Activated CD4-positive, alpha-beta T cell treated with anti-CD3 and anti-CD28 coated beads, Interleukin-2, amount 50 U/mL, for 24 hours (primary cell): Measurements from ENCODE around the gene NFE2.
A peak's percentile ranks its signal among the peaks of the same experiment; 100 is the strongest.
"Not testable (repeated sequence)": the region's sequence is repeated elsewhere in the genome, so short reads cannot be mapped to it uniquely, and the experiment has no call there.

Experiments
- DNase-seq, 2 donors: peaks; one replicate each; pipeline ENCODE4 v3.0.0-alpha.2; 2020; ENCODE audit warnings: low read depth in 1 of 2, low spot score in 1 of 2

The NFE2 gene

DNA sequence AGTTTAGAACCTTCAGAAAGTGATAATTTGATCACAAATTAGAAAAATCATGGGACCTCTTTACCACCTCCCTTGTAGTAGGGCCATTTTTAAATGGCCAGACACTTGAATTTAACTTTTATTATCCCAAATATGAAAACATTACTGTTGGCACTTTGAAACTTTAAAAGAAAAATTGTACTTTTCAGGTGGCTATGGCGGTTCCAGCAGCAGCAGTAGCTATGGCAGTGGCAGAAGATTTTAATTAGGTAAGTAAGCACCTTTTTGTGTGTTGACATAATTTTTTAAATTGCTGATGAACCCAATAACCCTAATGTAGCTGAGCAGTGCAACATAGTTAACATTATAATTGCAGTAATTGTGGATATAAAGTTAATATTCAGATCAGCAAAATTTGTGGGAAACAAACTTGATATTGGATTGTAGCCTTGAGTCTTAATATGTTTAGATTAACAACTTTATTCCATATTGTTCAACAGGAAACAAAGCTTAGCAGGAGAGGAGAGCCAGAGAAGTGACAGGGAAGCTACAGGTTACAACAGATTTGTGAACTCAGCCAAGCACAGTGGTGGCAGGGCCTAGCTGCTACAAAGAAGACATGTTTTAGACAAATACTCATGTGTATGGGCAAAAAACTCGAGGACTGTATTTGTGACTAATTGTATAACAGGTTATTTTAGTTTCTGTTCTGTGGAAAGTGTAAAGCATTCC lies 16.6 kb downstream of the NFE2 start:
- DNase-seq = not testable (repeated sequence)

DNA sequence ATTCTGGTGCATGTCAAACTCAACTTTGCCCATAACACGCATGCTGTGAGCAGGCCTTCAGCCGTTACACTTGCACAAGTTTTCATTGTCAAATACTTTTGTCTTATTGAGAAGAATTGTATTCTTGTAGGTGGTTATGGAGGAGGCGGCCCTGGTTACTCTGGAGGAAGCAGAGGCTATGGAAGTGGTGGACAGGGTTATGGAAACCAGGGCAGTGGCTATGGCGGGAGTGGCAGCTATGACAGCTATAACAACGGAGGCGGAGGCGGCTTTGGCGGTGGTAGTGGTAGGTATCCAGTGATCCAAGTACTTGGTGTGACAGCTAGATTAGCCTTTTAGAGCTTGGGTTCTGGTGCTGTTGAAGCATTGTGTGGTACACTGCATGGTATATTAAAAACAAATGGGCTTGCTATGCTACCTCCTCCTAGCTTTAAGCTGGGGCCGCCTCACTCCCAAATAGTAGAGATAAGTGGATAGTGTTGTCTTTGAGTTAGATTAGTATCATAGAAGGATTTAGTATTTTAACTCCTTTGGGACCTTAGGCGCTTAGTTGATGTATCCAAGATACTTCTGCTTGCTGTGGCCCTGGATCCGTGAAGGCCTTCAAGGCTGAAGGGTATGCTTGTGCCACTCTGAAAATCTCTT lies 17.7 kb downstream of the NFE2 start:
- DNase-seq = no peak

DNA sequence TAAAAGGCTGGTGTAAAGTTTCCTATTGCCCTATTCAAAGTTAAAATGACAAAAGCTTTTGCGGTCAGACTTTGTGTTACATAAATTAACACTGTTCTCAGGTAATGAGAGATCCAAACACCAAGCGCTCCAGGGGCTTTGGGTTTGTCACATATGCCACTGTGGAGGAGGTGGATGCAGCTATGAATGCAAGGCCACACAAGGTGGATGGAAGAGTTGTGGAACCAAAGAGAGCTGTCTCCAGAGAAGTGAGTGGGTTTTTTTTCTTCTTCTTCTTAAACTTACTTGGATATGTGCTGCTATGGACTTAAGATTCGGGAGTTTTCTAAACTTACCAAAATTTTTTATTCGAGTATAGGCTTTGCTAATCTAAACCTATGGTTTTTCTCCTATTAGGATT lies 19.1 kb downstream of the NFE2 start:
- DNase-seq = not testable (repeated sequence)

DNA sequence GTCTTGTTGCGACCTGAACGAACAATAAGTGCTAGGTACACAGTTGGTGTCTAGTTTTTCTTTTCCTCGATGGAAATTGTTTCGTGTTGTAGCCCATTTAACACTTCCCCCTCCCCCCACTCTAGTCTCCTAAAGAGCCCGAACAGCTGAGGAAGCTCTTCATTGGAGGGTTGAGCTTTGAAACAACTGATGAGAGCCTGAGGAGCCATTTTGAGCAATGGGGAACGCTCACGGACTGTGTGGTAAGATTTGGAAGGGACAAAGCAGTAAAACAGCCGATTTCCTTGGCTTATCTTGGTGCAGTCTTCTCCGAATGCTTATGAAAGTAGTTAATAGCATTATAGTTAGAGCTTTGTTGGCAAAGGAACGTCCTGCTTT lies 19.6 kb downstream of the NFE2 start:
- not testable (repeated sequence) for DNase-seq

DNA sequence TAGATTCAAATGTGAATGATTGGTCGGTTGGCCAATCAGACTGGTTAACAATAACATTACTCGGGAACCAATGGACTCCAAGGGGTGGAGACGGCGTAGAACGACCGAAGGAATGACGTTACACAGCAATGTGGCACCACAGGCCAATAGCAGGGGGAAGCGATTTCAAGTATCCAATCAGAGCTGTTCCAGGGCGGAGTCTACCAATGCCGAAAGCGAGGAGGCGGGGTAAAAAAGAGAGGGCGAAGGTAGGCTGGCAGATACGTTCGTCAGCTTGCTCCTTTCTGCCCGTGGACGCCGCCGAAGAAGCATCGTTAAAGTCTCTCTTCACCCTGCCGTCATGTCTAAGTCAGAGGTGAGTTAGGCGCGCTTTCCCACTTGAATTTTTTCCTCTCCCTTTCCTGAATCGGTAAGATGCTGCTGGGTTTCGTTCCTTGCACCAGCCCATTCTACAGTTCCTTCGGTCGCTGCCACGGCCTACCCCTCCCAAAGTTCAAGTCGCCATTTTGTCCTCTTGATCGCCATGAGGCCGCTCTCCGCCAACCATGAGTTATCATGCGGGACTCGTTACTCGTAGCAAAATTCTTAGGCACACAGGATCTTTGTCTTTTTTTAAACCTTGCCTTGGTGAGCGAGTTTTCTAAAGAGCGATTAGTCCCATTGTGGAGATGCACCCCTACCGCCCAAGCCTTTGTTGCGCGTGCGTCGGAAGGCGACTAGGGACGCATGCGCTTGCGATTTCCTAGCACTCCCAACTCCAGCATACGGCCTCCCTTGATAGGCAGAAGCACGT lies 20.2 kb downstream of the NFE2 start, which contains the start of gene HNRNPA1:
Gene HNRNPA1 (plus strand): TSS at position 259 of the 793 bp plus-strand sequence. CDS start 82 bp downstream, at position 341.
- DNase-seq = peak; percentile 76 to 97

DNA sequence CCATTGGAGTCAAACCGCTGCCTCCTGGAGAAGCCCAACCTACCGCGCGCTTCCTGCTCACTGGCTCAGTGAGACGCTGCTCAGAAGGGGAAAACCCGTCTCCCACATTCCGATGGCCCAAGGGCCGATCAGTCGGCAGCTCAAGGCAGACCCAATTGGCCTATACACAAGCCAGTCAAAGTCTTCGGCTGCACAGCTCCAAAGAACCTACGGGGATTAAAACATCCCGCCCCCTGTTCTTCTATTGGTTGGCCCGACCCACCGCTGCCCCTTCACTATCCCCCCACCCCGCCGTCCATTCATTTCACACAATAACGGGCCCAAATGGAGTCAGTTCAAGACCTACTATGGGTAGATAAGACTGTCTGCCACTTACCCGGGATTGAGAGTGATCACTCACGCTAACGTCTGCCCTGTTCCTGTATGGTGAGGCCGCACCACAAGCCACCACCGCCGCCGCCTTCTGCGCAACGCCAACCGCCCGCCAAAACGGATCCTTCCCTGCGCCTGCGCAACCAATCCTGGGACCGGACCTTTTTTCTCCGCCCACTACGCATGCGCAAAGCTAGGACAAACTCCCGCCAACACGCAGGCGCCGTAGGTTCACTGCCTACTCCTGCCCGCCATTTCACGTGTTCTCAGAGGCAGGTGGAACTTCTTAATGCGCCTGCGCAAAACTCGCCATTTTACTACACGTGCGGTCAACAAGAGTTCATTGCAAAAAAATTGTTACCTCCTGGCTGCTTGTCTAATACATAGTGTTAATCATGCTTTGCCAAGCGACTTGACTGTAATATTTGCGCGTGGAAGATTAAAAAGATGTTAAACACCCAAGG lies 21.0 kb downstream of the NFE2 start, which contains the start of gene CBX5:
Gene CBX5 (minus strand): TSS at position 491 of the 836 bp plus-strand sequence. CDS start 22,472 bp downstream, outside the sequence.
- peak; percentile 98 to 100 for DNase-seq

DNA sequence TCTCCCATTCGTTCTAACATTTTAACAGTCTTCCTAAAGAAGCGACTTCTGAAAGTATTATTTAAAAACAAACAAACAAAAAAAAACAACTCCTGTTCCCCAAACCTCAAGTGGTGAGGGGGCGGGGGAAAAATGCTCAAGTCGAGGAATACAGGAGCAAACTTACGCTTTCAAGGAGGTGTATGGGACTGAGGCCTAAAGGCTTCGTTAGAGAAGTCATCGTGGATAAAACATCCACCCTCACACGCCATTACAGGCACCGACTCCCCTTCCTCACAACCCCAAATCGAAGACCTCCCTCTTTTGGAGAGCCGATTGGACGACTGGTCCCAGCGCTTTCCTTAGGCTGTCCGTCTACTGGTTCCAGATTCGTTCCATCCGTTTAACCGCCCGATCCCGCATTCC lies 21.6 kb downstream of the NFE2 start:
- DNase-seq = no peak

DNA sequence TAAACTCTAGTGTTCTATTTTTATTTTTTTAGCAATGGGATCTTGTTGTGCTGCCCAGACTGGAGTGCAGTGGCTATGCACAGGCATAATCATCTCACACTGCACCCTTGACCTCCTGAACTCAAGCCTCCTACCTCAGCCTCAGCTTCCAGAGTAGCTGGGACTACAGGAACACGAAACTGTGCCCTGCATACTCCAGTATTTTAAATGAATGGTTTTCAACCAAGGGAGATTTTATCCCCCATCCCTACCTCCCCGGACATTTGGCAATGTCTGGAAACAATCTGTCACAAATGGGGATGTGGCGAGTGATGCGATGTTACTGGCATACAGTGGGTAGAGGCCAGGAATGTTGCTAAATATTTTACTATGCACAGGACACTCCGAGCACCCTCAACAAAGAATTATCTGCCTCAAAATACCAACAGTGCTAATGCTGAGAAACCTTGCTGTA lies 23.0 kb downstream of the NFE2 start:
- no peak for DNase-seq

DNA sequence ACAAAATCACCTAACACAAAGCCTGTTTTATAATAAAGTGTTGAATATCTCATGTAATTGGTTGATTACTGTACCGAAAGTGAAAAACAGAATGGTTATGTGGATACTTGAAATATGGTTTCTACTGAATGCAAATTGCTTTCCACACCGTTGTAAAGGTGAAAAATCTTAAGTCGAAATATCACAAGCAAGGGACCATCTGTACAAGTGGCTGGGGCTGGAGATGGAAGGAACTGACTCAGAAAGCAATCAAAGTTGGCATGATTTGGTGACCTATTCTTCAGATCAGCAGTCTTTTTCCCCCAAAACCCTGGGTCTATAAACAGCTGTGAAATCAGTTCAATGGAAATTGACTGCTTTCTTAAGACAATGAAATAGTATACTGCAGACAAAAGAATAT lies 24.4 kb downstream of the NFE2 start:
- DNase-seq = no peak

DNA sequence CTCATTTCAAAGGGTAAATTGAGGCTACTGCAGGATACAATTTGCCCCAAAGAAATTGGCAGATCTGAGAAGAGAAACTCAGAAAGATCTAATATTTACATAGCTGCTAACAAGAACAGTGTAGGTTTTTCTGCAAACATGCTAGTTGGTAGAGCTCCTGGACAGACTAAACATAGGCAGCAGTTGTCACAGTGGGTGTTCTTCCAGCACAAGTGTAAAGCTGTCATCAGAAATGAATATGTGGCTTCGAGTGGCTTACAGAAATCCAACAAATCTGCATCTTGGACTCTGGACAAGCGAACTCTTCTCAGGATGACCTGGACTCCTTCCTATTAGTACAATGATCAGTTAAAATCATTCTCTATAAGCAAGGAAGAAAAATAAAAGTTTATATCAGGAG lies 26.8 kb downstream of the NFE2 start:
- DNase-seq = no peak

DNA sequence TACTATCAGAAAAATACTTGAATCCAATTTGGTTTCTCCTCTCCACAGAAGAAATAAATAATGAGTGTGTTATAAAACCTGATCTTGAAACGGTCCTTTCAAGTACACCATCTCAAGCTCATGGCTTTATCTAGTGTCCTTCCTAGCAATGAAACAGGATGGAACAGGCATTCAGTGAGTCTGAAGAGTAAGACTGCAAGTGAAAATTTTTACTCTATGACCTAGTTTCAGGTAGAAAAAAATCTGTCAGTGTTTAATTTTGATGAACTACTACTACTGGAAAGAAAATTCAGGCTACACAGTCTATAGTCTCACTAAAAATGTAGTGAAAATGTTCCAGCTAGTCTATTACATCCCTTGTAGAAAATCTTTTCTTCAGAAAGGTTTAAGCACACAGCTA lies 28.6 kb downstream of the NFE2 start:
- DNase-seq = no peak

DNA sequence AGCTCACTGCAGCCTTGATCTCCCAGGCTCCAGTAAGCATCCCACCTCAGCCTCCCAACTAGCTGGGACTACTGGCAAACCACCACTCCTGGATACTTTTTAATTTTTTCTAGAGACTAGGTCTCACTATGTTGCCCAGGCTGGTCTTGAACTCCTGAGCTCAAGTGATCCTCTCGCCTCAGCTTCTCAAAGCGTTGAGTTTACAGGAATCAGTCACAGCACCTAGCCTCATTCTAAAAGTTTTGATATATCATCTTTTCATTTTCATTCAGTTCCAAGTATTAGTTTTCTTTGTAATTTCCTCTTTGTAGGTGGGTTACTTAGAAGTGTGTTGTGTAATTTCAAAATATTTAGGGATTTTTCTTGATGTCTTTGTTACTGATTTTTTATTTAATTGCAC lies 30.5 kb downstream of the NFE2 start:
- DNase-seq = no peak

DNA sequence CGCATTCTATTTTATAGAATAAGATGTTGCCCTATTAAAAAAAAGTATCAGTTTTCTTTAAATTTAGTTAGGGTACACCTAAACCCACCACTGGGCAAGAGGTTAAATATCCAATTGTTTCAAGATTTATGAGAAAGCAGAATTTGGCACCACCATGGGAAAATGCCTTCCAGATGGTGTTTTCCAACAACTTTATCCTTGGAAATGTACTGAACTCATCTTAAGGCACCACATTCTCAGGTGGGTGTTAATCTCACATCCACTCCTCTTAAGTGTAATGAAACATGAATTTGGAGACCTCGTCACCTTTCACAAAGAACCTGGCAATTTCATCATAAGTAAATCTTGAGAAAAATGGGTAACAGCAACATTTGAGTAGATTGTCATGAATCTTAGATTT lies 34.0 kb downstream of the NFE2 start:
- no peak for DNase-seq

DNA sequence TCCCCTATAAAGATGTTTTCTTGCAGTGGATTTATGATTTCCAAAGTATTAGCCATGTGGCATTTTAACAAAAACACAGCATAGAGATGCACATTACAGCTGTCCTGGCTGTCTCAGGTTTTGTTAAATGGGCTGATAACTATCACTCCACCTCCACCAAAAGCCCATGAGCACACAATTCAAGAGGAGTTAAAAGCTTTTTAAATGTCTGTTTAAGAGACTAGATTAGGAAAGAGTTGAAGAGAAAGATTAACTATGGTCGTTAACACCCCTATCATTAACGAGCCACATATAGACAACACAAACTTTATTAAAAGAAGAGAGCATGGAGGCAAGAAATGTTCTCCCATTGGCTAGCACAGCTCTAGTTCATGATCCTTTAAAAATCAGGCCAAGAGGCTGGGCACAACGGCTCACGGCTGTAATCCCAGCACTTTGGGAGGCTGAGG lies 35.4 kb downstream of the NFE2 start:
- no peak for DNase-seq

DNA sequence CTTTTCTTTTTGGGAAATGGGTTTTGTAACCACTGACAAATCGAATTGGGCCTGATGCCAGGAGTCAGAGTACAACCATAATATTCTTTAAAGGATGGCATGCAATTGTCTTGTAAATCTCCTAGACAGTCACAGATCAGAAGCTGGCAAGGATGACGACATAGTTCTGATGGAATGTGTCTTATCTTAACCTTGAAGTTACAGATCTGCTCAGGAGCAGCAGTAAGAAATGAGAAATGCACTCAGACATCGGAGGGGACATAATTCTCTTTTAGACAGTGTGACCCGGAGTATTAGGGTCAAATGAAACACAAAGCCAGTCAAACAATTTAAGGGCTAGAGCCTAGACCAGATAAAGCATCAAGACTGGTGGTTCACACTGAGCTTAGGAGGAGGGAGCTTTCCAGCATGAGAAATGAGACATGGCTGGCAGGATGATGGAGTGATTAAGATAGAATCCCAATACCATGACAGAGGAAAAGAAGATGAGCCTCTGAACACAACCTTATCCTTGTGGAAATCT lies 38.4 kb downstream of the NFE2 start:
- DNase-seq = no peak

DNA sequence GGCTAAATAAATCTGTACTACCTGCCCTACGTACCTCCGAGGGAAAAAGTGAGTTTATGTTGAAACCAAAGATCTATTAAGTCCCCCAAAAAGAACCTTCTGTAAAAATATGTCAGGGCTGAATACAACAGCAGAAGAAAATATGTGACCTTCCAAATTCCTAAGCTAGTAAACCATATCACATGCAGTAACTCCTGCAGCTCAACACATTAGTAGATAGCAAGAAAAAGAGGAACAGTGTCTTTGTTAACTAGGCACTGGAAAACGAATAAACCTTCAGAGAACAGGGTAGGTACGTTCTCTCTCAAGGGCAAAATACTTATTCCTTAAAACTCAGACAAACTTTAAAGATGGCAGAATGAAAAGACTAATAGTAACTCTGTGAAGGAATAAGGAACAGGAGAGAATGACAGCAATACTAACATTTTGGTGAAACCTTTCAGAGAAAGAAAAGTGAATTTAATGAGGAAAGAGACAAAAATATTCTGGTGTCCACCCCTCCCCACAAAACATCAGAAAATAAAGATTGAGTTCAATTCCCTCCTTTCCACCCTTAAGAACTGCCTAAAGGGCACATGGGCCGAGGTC lies 38.9 kb downstream of the NFE2 start:
- DNase-seq = no peak

DNA sequence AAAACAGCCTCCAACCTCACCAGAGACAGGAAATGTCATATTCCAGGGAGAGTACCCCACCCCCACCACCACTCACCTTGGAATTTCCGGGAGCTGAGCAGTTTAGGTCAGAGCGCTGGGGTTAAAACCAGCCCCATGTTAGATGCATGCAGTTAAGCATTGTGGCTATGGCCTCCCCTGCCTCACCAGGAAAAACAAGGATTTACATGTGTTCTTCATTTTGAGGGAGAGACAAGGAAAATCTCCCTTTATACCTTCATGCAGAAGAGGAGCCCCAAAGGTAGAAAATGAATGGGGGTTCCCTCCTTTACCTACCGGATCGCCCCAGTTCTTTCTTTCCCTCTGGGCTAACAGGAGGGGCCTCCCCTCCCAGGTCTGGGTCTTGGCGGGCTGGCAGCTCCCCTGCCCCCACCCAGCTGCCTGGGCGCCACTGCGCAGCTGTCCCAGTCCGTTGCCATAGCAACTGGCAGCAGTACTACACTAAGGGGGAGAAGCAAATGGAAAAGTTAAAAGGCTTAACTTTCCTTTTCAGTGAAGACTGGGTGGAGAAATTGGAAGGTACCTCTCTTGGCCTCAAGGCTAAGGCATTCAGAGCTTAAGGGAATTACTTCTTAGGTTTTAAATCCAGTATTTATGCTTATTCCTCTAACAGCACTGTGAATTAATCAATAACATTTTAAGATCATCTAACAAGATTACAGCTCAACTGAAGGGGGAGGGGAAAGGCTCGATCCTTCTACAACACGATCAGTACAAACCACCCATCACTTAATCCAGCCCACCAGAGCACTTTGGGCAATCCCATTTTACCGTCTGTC lies 41.4 kb downstream of the NFE2 start:
- peak in 1 of 2 donors; percentile 24 for DNase-seq

DNA sequence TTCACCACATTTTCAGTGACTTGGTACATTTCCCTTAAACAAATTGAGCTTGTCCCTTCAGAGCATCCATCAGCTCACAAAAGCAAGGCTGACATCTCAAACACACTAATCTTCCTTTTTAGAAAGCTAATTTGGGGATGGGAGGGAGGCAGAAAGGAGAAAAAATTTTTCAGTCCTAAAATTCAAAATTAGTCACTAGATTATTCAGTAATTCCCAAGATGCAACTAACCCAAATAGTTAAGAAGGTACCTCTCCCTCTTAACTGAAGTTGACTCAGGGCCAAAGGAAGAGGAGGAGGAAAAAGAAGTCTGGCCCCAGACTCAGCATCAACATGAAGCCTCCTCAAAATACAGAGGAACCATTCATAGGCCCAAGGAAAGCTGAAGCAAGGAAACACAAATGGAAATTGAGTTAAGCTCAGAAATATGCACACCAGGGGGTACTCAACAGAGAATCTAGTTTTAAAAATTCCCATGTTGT lies 42.6 kb downstream of the NFE2 start:
- no peak for DNase-seq

DNA sequence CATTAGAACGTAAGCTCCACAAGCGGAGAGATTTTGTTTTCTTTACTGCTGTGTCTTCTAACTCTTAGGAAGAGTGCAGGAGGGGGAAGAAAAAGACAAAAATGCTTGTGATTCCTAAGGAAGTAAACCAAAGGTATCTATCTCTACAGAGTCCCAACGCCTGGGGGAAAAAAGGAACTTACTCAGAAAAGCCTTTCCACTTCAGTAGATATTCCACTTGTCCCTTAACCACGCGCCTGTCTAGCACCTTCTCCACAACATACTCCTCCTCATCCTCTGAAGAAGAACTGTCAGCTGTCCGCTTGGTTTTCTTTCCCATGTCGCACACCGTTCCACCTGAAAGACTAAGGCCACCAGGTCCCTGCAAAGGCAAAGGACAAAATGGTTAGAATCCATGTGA lies 43.5 kb downstream of the NFE2 start:
- DNase-seq = no peak
